OCI-LY7 (cell line): ENCODE results near the gene PDE3B. TPM values are rescaled to one million over a fixed set of nuclear protein-coding genes. Genes with fewer than 3 reads are reported as not detected.
"Not testable (repeated sequence)": the region's sequence is repeated elsewhere in the genome, so short reads cannot be mapped to it uniquely, and the experiment has no call there.

Experiments used
- BruUV-seq: library from RNA; stranded (reverse); fragments of 400-500 nt; replicated peaks from 2 replicates; lab custom pipeline; 2021; lab: Mats Ljungman, UMichigan
- CTCF ChIA-PET: fragments of 300-600 bp; sonication (Branson Sonifier 250); formaldehyde crosslinking; loops from one replicate; lab custom pipeline; 2022; ENCODE audit warnings: antibody characterized with exemption; ENCODE audit not compliant: unreplicated experiment; lab: Charles Lee
- POLR2A ChIA-PET: fragments of 300-600 bp; sonication (Branson Sonifier 250); formaldehyde crosslinking; loops from one replicate; lab custom pipeline; 2022; ENCODE audit warnings: antibody characterized with exemption; lab: Charles Lee
- DNase-seq: peaks from one replicate; pipeline ENCODE4 v3.0.0-alpha.2; 2015; ENCODE audit warnings: low spot score
- H2AFZ ChIP-seq: fragments of 200-600 bp; sonication (generic), shearing (Covaris generic); 2 replicates; pipeline ENCODE4 v1.6.1; 2014; ENCODE audit warnings: mild to moderate bottlenecking, antibody characterized with exemption, low read length, moderate library complexity
- H3K27ac ChIP-seq: fragments of 200-600 bp; sonication (generic); 2 replicates; pipeline ENCODE4 v1.5.1; 2014; ENCODE audit warnings: mixed run types, low read depth, mild to moderate bottlenecking, moderate library complexity, low read length, inconsistent platforms; ENCODE audit not compliant: poor library complexity, severe bottlenecking
- H3K36me3 ChIP-seq: fragments of 200-600 bp; sonication (generic); 2 replicates; pipeline ENCODE4 v1.6.1; 2014; ENCODE audit warnings: mild to moderate bottlenecking, antibody characterized with exemption, low read length, moderate library complexity, mixed read lengths; ENCODE audit not compliant: insufficient read depth
- H3K4me1 ChIP-seq: fragments of 200-600 bp; sonication (generic); 2 replicates; pipeline ENCODE4 v1.5.1; 2014; ENCODE audit warnings: mild to moderate bottlenecking, low read length; ENCODE audit not compliant: insufficient read depth, poor library complexity, severe bottlenecking
- H3K4me2 ChIP-seq: fragments of 200-600 bp; sonication (generic); 2 replicates; pipeline ENCODE4 v1.6.1; 2014; ENCODE audit warnings: mild to moderate bottlenecking, low read length
- H3K4me3 ChIP-seq: fragments of 200-600 bp; sonication (generic); 2 replicates; pipeline ENCODE4 v1.5.1; 2014; ENCODE audit warnings: mild to moderate bottlenecking, low read depth, low read length; ENCODE audit not compliant: poor library complexity, severe bottlenecking
- H3K79me2 ChIP-seq: fragments of 200-600 bp; sonication (generic); 2 replicates; pipeline ENCODE4 v1.6.1; 2016; ENCODE audit warnings: low read depth, mild to moderate bottlenecking, low read length, moderate library complexity, mixed read lengths; ENCODE audit not compliant: insufficient read depth
- H3K9me2 ChIP-seq: fragments of 200-600 bp; sonication (generic); 2 replicates; pipeline ENCODE4 v1.6.1; 2016; ENCODE audit warnings: mild to moderate bottlenecking, low read length, mixed read lengths; ENCODE audit not compliant: insufficient read depth
- H3K9me3 ChIP-seq: fragments of 200-600 bp; sonication (generic); 2 replicates; pipeline ENCODE4 v1.6.1; 2014; ENCODE audit warnings: mild to moderate bottlenecking, mixed run types, low read length, mixed read lengths
- H4K20me1 ChIP-seq: fragments of 200-600 bp; sonication (generic); 2 replicates; pipeline ENCODE4 v1.6.1; 2014; ENCODE audit warnings: mild to moderate bottlenecking, antibody characterized with exemption, low read length, moderate library complexity, mixed read lengths; ENCODE audit not compliant: insufficient read depth
- EZH2phosphoT487 ChIP-seq: fragments of 200-600 bp; sonication (generic); IDR thresholded peaks from 2 replicates; pipeline ENCODE4 v1.6.1; 2018; ENCODE audit warnings: low read depth, borderline replicate concordance, mild to moderate bottlenecking, mixed run types, antibody characterized with exemption, low read length, moderate library complexity, mixed read lengths
- intact Hi-C: fragments of 100-400 bp; cut with micrococcal nuclease; formaldehyde crosslinking; loops from one replicate; pipeline ENCODE4 v1.10.0; 2022; ENCODE audit not compliant: unreplicated experiment
- total RNA-seq, 2 experiments: library from RNA; depleted of rRNA in 1 of 2; stranded (reverse); fragments of >200 nt in 1 of 2; shearing (Covaris generic) in 1 of 2; gene quantifications; 2 replicates each; pipeline ENCODE4 v1.2.3, GENCODE V29; 2014 to 2022
- TF ChIP-seq, protein P1 (sequence below): fragments of 200-600 bp; sonication (generic); conservative IDR thresholded peaks from 2 replicates; pipeline ENCODE4 v1.5.1; 2014; ENCODE audit warnings: mild to moderate bottlenecking, antibody characterized with exemption, low read length, moderate library complexity, mixed read lengths

The PDE3B gene
- total RNA-seq, 2 experiments from 2014 or later: not detected

DNA sequence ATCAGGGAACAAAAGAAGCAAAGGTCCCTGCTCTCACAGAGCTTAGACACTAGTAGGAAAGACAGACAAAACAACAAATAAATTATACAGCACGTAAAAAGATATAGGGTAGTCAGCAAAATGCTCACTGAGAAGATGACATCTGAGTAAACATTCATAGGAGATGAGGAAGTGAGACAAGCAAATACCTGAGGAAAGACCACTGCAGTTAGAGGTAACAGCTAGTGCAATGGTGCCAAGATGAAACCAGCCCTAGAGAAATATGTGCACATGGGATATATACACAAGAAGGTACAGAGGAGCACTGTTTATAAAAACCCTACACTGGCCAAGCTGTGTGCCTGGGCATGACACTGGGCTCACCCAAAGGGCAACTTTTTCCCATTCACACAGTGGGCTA is 238.6 kb downstream of the PDE3B start:
- no peak overlapping the region for H3K4me3 ChIP-seq
- H3K27ac ChIP-seq: no peak overlapping the region
- H2AFZ ChIP-seq: no peak overlapping the region
- H3K9me2 ChIP-seq: no peaks in the 10 kb centered on the region
- no peaks in the 10 kb centered on the region for H3K9me3 ChIP-seq
- H4K20me1 ChIP-seq: no peaks in the 10 kb centered on the region
- no peak for TF ChIP-seq EZH2phosphoT487
- TF ChIP-seq, protein P1, sequence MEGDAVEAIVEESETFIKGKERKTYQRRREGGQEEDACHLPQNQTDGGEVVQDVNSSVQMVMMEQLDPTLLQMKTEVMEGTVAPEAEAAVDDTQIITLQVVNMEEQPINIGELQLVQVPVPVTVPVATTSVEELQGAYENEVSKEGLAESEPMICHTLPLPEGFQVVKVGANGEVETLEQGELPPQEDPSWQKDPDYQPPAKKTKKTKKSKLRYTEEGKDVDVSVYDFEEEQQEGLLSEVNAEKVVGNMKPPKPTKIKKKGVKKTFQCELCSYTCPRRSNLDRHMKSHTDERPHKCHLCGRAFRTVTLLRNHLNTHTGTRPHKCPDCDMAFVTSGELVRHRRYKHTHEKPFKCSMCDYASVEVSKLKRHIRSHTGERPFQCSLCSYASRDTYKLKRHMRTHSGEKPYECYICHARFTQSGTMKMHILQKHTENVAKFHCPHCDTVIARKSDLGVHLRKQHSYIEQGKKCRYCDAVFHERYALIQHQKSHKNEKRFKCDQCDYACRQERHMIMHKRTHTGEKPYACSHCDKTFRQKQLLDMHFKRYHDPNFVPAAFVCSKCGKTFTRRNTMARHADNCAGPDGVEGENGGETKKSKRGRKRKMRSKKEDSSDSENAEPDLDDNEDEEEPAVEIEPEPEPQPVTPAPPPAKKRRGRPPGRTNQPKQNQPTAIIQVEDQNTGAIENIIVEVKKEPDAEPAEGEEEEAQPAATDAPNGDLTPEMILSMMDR: no peak
- H3K36me3 ChIP-seq: peaks cover 17% of the 10 kb centered on the region
- no TSS peak for BruUV-seq
- H3K4me1 ChIP-seq: no peaks in the 10 kb centered on the region
- no peak for DNase-seq
- POLR2A ChIA-PET: no interaction called here
- no peak overlapping the region for H3K4me2 ChIP-seq
- intact Hi-C loops: loop anchor here (10.0 kb wide), 1 partner anchor 1853 kb away; the partner anchor contains the start of gene C11orf58
- no peaks in the 10 kb centered on the region for H3K79me2 ChIP-seq
- CTCF ChIA-PET: no interaction called here

DNA sequence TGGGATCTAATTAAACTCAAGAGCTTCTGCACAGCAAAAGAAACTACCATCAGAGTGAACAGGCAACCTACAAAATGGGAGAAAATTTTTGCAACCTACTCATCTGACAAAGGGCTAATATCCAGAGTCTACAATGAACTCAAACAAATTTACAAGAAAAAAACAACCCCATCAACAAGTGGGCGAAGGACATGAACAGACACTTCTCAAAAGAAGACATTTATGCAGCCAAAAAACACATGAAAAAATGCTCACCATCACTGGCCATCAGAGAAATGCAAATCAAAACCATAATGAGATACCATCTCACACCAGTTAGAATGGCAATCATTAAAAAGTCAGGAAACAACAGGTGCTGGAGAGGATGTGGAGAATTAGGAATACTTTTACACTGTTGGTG is 240.1 kb downstream of the PDE3B start:
- H4K20me1 ChIP-seq, H2AFZ ChIP-seq, H3K4me2 ChIP-seq, H3K4me1 ChIP-seq, POLR2A ChIA-PET, H3K27ac ChIP-seq, H3K79me2 ChIP-seq, BruUV-seq, H3K36me3 ChIP-seq, H3K9me2 ChIP-seq, DNase-seq, H3K4me3 ChIP-seq, H3K9me3 ChIP-seq, CTCF ChIA-PET: not testable (repeated sequence)
- intact Hi-C loops: loop anchor here (10.0 kb wide), 1 partner anchor 1851 kb away; the partner anchor contains the start of gene C11orf58

- CTCF ChIA-PET: no interaction called here
- DNase-seq: no peak
- H3K79me2 ChIP-seq: no peaks in the 10 kb centered on the region
- TF ChIP-seq, protein P1: no peak
- TF ChIP-seq EZH2phosphoT487: no peak
- no peaks in the 10 kb centered on the region for H3K36me3 ChIP-seq
- no peaks in the 10 kb centered on the region for H3K9me2 ChIP-seq
- no peaks in the 10 kb centered on the region for H3K9me3 ChIP-seq
- no TSS peak for BruUV-seq
- no peaks in the 10 kb centered on the region for H4K20me1 ChIP-seq
- H3K4me3 ChIP-seq: no peak overlapping the region
- H3K27ac ChIP-seq: no peak overlapping the region
- peaks cover 7% of the 10 kb centered on the region for H3K4me1 ChIP-seq
- POLR2A ChIA-PET: no interaction called here
- no peak overlapping the region for H3K4me2 ChIP-seq
- intact Hi-C loops: loop anchor here (10.0 kb wide), 1 partner anchor 1850 kb away; the partner anchor contains the start of gene C11orf58
- no peak overlapping the region for H2AFZ ChIP-seq
Measured at GRCh38 chr11:14884667-14885273, 241.2 kb downstream of the PDE3B start.
